HG03575 (cell line): ENCODE measurements around the gene PFDN4.

Experiments
- ATAC-seq: cut with Tn5 transposase; IDR thresholded peaks from one replicate; pipeline ENCODE4 v1.9.1; 2021; ENCODE audit not compliant: unreplicated experiment, insufficient number of reproducible peaks, low FRiP score; ENCODE audit errors: extremely low read depth

PFDN4 gene

GRCh38 chr20:54172856-54173652 is 34.8 kb upstream of the PFDN4 start:
- no peak for ATAC-seq

- ATAC-seq = no peak
Observed at GRCh38 chr20:54173653-54174456, 34.0 kb upstream of the PFDN4 start, which contains the start of gene CYP24A1. Gene CYP24A1, minus strand, starts transcription at chr20:54173986. Its CDS starts 407 bp downstream, at chr20:54173579.

- no peak for ATAC-seq
Observed at GRCh38 chr20:54174457-54175175, 33.3 kb upstream of the PFDN4 start.

GRCh38 chr20:54176610-54177009 is 31.3 kb upstream of the PFDN4 start:
- ATAC-seq = no peak

GRCh38 chr20:54177378-54177777 is 30.5 kb upstream of the PFDN4 start:
- no peak for ATAC-seq

GRCh38 chr20:54178256-54178655 is 29.6 kb upstream of the PFDN4 start:
- ATAC-seq = no peak

DNA sequence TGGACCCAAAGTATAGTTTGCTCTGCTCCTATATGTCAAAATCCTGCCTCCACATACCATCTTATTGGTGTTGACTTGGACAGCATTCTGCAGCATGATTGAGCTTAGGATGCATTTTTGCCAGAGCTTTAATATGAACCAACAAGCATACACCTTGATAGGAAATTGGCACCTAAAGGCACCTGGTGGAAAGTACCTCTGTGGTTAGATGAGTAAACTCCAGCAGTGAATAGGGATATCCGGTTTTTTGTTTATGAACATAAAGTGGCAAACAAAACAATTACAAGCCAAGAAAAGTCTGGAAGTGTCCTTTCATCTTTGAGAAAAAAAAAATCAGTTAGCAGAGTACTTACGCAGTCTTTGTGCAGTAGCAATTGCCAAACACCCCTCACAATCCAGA is 27.9 kb upstream of the PFDN4 start:
- ATAC-seq = no peak

DNA sequence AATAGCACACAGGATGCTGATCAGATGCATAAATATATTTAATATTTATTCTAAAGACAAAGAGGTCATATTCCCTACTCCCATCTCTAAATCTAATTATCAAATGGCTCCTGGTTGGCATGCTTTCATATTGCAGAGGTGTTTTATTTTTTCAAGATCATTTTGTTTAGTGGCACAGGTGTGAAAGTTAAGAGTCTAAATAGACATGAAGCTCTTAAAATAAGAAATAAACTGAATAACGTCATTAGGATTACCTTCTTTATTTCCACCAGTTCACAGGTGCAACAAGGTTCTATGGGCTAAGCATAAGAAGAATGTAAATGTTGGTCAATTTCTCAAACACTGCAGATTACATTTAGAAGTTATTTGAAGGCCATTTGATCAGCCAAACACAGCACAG is 27.0 kb upstream of the PFDN4 start:
- no peak for ATAC-seq

DNA sequence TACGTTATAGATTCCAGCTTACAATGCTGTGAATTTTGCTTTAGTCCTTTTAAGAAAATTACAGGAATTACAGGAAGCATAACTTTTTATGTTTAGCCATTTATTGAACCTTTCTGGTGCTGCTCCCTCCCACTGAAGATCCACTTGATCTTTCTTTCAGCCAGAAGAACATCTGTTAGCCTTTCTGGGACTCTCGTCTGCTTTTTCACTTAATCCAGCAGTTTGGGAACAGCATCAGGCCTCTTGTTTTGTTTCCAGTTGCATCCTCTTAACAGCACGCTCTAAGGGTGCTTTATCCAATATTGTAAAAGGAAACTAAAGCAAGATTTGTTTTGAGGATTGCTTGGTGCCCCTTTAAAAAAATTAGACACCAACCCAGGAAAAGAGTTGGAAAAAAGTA is 23.8 kb upstream of the PFDN4 start:
- no peak for ATAC-seq

GRCh38 chr20:54184904-54185626 is 22.8 kb upstream of the PFDN4 start:
- ATAC-seq = no peak

DNA sequence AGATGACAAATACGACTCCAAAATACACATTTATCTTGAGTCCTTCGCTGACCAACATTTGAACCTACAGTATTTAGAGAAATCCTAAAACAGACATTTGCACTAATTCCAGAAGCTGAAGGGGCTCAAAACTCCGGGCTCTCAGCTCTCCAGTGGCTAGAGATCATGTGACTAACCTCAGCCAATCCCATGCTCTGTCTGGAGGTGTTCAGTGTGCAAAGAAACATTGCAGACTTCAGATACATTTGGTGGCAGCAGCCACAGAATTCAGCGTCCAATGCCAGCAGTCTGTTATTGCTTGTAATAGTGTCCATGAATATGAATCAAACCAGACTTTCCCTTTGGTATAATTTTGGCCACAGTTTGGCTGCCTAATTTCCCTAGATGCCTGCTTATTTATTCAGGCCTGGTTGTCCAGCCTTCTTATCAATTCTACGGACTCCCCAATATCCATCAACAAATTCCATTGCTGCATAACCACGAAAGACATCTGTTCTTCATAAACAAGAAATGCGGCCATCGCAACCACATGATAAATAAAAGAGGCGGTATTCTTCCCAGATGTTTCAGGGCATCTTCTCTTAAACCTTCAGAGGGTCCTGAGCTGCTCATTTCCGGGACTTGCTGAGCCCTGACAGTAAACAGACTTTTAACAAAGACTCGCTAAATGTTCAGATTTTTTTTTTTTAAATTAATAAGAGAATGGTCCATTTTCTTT is 19.6 kb upstream of the PFDN4 start:
- ATAC-seq = no peak

GRCh38 chr20:54189630-54190029 is 18.3 kb upstream of the PFDN4 start:
- no peak for ATAC-seq

- ATAC-seq = no peak
Observed at GRCh38 chr20:54190217-54190616, 17.7 kb upstream of the PFDN4 start.

- ATAC-seq = no peak
Observed at GRCh38 chr20:54193817-54194216, 14.1 kb upstream of the PFDN4 start.

DNA sequence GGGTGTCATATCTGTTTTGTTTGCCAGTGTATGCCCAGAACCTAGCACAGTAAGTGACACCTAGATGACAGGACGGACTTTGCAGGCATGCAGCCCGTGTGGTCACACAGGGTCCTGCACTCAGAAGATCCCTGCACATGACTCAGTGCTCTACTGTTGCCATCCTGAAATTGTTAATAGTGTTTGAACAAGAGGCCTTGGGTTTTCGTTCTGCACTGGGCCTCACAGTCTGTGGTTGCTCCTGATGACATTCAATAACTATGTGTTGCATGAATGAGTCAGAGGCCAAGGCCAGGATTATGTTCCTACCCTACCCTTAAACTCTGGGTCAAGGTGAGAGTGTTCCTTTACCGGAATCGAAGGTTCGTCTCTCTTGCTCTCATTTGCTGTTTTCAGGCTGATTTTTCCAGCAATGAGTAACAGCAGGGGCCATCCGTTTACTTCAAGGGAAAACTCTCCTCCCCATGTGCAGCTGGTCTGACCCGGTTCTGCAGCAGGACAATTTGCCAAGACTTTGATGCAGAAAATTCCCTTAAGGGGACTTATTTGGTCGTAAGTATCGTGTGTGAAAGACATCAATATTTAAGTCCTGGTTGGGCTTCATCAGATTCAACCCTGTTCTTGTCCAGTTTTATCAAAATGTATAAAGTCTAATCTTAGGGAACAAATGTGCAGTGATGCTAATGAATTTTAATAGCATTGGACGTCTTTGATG is 13.0 kb upstream of the PFDN4 start:
- no peak for ATAC-seq

GRCh38 chr20:54195483-54196472 is 12.1 kb upstream of the PFDN4 start:
- no peak for ATAC-seq
